GM19467 (cell line): Measurements from ENCODE around the gene CA10.

ENCODE experiments used
- ATAC-seq: cut with Tn5 transposase; IDR thresholded peaks from one replicate; pipeline ENCODE4 v1.9.1; 2021; ENCODE audit warnings: mild to moderate bottlenecking, moderate library complexity; ENCODE audit not compliant: unreplicated experiment

CA10 gene

DNA sequence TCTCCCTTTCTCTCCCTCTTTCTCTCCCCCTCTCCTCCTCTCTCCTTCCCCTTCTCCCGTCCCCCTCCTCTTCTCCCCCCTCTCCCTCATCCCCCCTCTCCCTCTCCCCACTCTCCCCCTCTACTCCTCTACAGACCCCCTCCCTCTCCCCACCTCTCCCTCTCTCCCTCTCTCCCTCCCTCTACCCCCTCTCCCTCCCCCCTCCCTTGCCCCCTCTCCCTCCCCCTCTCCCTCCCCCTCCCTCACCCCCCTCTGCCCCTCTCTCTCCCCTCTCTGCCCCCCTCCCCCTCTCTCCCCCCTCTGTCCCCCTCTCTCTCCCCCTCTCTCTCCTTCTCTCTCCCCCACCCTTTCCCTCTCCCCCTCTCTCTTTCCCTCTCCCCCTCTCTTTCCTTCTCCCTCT lies 545.3 kb downstream of the CA10 start:
- no peak for ATAC-seq

DNA sequence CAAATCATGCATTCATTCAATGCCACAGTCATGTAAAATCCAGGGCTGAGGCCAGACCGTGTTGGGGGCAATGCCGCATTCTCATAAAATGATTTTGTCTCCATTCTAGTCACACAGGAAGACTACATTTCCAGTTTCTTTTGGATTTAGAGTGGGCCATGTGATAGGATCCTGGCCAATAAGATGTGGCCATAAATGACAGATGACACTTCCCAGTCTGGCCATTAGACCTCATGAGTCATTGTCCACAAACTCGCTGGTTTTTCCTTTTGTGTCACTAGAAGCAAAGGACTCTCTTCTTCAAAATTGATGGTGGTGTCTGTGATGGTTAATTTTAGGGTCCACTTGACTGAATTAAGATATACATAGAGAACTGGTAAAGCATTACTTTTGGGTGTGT lies 545.8 kb downstream of the CA10 start:
- ATAC-seq: no peak

DNA sequence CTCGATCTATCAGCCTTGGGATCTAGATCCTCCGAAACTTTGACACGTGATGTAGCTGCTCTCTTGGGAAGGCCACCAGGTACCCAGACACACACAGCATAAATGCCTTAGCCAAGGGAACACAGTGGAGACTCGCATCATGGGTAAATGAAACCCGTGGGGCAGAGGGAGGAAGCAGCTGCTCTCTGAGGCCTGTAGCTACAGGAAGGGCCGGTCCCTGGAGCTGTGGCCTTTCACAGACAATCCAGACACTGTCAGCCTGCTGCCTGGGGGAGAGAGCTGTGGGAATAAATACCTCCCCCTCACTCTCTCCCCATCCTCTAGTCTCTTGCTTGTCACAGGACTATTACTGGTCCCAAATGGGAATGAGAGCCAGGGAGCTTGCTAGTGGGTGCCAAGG lies 546.9 kb downstream of the CA10 start:
- no peak for ATAC-seq

DNA sequence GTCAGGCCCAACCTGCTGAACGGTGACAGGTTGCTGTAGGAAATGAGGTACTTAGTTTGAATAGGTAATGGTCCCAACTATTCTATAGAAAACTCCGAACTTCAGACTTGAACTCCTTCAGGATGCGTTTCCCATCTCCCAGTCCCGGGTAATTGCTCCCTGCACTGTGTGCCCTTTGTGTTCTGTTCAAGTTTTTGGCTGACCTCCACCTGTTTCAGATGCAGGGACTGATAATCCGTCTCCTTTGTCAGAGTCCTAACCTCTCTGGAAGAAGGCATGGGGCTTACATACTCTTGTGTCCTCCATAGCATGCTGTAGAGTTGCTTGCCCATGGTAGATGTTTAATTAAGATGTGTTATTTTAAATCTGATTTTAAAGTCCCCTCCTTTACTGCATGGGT lies 547.7 kb downstream of the CA10 start:
- no peak for ATAC-seq

DNA sequence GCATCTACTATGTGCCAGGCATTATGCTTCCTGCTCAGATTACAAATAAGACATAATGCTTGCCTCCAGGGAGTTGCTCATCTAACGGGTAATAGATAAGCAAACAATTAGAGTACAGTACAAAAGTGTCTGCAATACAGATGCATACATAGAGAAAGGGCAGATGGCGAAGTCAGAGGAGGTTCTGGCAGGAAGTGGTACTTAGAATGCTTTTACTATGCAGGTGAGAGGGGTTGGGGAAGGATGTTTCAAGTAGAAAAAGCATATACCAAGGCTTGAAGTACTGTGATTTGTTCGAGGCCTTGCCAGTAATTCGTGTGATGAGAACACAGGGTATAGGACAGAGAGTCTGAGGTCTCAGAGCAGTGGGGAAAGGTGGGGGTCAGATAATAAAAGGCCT lies 548.4 kb downstream of the CA10 start:
- no peak for ATAC-seq

DNA sequence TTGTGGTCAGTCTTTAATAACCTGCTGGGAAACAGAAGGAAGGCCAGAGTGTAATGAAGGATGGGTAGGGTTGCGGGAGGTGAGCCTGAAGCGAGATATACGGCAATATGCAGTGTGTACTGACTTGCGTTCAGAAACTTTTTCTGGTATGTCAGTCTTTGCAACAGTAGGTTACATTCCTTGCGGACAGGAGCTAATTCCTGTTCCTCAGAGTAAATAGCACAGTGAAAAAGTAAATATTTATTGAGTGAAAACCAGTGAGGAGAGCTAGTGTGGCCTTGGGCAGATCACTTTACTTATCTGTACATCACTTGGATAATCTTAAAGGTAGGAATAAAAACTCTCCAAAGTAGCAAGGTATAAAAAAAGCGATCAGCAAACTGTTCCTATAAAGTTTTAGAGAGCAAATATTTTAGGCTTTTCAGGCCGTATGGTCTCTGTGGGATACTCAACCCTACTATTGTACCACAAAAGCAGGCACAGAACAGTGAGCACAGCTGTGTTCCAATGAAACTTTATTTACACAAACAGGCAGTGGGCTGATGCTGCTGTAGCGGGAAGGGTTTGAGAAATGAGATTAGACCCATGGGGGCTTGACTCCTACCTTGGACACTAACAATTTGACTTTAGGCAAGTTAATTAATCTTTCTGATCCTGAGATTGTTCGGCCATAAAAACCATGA lies 550.1 kb downstream of the CA10 start:
- ATAC-seq: no peak

DNA sequence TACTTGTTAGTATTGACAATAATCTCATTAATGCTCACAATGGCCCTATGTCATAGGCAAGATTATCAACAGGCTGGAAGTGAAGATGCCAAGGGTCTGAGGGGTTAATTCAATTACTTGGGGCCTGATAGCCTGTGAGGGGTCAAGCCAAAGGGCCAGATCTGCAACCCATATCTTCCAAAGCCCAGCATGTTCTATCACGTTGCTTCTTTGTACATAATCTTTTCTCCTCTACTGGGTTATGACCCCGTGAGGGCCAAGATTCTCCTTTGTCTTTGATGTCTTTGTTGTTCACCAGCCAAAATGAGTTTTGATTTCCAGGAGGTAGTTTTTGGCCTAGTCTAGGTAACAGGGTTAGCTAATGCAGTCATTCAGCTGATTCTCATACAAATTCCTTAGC lies 551.0 kb downstream of the CA10 start:
- ATAC-seq: no peak

DNA sequence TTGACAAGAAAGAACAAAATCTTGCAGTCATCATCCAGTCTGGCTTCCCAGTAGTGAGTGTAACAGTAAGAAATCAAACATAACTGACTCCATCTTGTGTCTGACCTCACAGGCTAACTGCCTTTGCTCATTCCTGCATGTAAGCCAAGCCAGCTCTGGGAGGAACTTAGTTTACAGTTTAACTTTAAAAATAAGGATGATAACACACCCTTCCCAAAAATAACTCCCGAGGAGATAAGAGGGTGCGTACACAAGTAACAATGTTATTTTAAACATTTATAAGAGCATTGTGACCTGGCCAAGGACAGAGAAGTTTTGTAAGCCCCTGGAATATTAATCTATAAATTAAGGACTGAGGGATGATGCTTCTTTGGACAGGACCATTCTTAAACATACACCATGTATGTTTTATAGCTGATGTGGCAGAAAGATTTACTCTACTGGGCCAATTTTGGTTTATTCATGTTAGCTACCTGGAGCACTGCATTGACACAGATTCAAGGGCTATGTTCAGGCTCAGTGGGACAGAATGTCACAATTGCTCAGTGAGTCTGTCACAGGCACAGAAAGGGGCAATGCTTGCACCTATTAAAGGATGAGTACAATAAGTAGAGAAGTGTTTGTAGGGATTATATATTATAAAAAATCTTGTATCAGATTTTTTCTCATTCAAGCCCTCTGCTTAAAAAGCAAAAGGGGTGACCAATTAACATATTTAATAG lies 554.1 kb downstream of the CA10 start:
- ATAC-seq: no peak

DNA sequence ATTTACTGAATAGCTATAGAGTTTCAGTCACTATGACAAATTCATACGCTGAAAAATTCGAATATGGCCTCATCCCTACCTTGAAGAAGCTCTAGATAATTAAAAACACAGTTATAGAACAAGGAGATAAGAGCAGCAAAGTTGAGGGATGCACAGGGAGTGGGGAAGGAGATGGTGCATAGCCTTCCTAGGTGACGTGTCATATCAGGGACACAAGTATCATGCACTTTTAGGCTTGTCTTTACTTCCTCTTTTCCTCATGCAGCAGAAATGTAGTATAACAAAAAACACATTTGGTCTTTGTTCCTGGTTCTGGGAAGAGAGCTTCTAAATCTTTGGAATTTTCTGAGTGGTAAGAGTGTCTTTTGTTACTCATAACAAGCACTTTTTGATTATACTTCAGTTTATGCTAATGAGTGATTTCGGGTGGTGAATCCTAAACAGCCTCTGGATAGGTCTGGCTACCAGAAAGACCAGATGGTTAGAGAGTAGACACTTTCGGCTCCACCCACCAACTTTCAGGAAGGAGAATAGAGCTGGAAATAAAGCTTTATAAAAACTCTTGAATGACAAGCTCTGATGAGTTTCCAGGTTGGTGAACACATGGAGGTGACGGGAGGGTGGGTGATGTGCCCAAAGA lies 556.8 kb downstream of the CA10 start:
- ATAC-seq: no peak

DNA sequence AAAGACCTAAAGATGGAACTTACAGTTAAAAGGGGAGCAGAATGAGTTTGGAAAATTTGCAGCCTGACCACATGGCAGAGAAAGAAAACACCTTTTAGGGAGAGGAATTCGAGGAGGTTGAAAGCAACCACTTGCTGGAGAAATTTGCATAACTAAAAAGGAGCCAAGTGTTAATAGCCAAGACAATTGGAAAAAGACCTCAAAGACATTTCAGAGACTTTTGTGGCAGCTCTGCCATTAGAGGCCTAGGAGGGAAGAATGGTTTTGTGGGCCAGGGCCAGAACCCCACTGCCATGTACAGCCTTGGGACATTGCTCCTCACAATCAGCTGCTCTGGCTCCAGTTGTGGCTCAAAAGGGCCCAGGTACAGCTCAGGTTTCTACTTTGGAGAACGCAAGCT lies 559.7 kb downstream of the CA10 start:
- ATAC-seq: no peak

DNA sequence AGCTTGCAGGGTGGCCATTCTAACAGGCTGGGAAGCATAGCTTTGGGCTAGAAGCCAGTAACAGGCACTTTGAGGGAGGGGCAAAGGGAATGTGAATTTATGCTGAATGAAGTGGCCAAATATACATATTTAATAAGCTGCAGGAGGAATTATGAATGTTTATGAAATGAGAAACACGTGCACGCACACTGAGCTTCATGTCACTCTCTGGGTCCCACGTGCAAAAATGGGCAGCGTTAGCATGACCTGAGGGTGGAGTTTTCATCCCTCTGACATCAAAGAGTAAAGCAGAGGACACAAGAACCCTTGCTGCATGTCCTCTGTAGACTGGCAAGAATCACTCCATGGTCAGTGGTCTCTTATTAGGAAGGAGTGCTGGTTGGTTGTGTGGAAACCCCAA lies 561.2 kb downstream of the CA10 start:
- no peak for ATAC-seq

DNA sequence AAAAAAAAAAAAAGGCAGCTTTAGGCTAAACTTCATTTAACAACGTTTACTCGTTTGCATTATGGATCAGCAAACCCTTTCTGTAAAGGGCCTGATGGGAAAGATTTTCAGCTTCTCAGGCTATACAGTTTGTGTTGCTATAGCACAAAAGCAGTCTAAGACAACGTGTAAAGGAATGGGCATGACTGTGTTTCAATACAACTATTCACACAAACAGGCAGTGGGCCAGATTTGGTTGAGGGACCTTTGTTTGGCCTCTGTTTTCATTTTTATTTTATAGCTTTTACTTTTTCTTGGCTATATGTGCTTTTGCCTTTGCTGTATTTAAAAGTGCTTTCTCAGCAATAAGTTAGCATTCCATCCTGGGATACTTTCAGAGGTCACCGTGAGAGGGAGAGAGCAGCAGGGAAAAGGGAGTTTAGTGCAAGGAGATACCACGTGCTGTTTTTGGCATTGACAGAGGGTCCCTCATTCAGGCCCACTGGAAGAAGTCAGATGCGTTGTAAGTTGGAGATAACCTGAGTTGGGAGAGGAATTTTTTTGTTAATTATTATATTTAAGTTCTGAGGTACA lies 562.6 kb downstream of the CA10 start:
- no peak for ATAC-seq

DNA sequence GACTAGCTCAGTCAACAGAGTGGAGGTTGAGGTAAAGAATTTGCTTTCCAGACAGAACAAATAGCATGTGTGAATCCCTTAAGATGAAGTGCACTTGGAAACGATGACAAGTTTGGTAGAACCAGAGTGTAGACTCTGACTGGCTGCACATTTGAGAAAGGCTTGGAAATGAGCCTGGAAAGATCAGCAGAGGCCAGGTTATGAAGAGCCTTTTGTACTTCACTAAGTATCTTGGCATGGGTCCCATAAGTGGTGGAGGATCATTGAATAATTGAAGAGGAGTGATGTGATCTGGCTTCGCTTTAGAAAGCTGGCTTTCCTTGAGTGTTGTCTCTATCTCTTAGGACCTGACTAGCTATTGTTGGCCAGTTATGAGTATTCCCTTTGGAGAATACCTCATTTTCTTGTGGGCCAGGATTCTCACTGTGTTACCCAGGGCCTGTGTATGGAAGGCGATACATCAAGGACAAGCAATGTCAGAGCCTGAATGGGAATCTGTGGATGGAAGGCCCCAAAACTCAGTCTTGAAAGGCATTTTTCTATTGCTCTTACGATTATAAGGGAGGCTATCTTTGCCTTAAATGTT lies 568.4 kb downstream of the CA10 start:
- ATAC-seq: no peak

DNA sequence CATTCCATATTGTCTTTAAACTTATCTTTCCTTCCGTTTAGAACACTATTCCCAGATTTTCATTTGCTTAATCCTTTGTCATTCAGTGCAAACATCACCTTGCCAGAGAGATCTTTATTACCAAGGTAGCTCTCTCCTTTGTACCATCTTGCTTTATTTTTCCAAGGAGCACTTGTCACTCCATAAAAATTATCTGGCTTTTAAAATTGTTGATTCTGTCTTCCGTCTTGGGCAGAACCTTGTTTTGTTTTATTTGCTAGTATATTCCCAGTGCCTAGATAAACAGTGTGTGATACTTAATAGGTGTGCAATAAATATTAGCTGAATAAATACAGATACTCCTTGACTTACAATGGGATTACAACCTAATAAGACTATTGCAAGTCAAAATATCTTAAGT lies 570.5 kb downstream of the CA10 start:
- ATAC-seq: no peak

DNA sequence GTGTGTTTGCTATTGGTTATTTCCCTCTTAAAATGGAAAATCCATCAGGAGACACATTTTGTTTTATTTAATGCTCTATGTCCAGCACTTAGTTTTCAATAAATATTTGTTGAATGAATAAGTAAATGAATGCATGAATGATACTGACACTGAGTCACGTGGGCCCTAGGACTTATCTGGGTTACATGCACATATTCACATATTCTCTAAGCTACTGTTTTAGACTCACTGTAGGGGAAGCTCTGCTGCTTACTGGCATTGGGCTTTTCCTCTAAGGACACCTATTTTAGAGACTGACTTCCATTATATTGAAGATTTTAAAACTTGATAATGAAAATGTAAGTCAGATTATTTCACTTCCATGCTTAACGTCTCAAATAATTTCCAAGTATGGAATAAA lies 571.0 kb downstream of the CA10 start:
- ATAC-seq: no peak

DNA sequence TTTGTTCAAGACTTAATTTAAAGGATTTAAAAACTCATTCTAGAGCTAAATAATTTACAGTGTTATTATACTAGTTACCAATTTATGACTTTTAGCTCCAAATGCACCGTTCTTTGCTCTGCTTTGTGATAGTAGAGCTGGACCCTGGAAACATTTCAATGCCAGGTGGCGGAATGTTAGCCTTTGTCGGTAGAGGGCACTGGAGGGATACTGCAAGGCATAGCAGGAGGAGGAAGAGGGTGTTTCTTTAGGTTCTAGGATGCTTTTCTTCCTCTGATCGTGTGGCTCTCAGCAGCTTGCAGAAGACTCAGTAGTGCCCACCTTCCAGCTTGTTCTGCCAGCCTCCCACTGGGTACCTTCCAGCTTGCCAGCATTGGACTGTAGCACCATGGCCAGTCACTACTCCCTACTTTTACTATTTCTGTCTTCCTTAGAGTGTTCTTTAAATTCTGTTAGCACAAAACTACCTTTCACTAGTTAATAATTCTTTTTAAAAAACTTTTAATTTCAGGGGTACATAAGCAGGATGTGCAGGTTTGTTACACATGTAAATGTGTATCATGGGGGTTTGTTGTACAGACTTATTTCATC lies 572.9 kb downstream of the CA10 start:
- no peak for ATAC-seq

DNA sequence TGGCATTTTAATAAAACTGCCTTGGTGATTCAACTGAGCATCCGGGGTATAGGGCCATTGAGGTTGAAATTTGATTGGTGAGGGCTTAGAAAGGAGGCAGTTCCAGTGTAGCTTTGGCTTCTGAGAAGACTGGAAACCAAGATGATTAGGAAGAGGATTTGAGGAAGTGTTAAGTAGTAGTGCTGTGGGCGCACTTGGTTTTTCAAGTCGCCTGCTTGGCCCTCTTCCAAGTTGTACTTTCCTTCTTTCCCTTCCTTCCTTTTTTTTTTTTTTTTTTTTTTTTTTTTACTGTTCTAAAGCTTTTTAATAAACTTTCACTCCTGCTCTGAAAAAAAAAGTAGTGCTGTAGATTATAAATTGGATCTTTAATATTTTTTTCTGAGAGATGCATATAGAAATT lies 577.6 kb downstream of the CA10 start:
- ATAC-seq: no peak
